Fibroblast of the aortic adventitia (primary cell): Measurements from ENCODE around the gene ABCA3. TPM values are rescaled to one million over a fixed set of nuclear protein-coding genes. Genes with fewer than 3 reads are reported as not detected.

Experiments
- DNase-seq: peaks from one replicate; pipeline ENCODE4 v3.0.0-alpha.2; 2010; ENCODE audit warnings: low read depth
- H3K4me3 ChIP-seq: 2 replicates; pipeline ENCODE4 v1.5.1; 2011; ENCODE audit warnings: low read depth, mild to moderate bottlenecking, control low read depth, low read length, moderate library complexity
- total RNA-seq: library from RNA; depleted of rRNA; stranded (reverse); fragments of >200 nt; gene quantifications from 2 replicates; pipeline ENCODE4 v1.2.3, GENCODE V29; 2012; ENCODE audit warnings: low replicate concordance
- TF ChIP-seq, protein P1 (sequence below): IDR thresholded peaks from 2 replicates; pipeline ENCODE4 v1.5.1; 2011; ENCODE audit warnings: mild to moderate bottlenecking, low read length, control low read depth, inconsistent platforms; ENCODE audit not compliant: insufficient read depth

The ABCA3 gene
- total RNA-seq, 1 donor = 1.8 TPM

DNA sequence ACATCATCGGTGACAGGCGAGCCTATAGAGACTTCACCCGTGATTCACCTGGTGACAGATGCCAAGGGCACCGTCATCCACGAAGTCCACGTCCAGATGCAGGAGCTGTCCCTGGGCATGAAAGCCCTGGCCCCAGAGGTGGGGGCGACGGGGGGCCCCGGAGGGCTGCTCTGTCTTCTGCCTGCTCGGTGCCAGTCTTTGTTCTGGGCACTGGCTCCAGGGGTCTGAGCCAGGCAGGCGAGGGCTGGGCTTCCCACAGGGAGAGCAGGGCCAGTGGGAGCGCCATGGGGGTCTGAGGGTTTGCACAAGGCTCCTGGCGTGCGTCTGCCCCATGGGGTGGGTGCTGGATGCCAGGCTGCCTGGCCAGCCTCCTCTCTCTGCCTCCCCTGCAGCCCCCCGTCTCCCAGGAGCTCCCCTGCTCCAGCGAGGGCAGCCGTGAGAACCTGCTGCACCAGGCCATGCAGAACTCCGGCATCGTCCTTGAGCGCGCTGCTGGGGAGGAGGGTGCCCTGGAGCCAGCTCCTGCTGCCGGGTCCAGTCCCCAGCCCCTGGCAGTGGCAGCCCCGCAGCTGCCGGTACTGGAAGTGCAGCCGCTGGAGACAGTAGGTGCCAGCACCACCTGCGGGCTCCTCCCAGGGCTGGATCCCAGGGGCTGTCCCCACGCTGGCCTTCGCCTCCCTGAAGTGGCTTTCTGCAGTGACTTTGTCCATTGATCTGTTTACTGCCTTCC lies 107.3 kb downstream of the ABCA3 start:
- TF ChIP-seq, protein P1, sequence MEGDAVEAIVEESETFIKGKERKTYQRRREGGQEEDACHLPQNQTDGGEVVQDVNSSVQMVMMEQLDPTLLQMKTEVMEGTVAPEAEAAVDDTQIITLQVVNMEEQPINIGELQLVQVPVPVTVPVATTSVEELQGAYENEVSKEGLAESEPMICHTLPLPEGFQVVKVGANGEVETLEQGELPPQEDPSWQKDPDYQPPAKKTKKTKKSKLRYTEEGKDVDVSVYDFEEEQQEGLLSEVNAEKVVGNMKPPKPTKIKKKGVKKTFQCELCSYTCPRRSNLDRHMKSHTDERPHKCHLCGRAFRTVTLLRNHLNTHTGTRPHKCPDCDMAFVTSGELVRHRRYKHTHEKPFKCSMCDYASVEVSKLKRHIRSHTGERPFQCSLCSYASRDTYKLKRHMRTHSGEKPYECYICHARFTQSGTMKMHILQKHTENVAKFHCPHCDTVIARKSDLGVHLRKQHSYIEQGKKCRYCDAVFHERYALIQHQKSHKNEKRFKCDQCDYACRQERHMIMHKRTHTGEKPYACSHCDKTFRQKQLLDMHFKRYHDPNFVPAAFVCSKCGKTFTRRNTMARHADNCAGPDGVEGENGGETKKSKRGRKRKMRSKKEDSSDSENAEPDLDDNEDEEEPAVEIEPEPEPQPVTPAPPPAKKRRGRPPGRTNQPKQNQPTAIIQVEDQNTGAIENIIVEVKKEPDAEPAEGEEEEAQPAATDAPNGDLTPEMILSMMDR = no peak
- DNase-seq = no peak
- H3K4me3 ChIP-seq = no peak overlapping the region

DNA sequence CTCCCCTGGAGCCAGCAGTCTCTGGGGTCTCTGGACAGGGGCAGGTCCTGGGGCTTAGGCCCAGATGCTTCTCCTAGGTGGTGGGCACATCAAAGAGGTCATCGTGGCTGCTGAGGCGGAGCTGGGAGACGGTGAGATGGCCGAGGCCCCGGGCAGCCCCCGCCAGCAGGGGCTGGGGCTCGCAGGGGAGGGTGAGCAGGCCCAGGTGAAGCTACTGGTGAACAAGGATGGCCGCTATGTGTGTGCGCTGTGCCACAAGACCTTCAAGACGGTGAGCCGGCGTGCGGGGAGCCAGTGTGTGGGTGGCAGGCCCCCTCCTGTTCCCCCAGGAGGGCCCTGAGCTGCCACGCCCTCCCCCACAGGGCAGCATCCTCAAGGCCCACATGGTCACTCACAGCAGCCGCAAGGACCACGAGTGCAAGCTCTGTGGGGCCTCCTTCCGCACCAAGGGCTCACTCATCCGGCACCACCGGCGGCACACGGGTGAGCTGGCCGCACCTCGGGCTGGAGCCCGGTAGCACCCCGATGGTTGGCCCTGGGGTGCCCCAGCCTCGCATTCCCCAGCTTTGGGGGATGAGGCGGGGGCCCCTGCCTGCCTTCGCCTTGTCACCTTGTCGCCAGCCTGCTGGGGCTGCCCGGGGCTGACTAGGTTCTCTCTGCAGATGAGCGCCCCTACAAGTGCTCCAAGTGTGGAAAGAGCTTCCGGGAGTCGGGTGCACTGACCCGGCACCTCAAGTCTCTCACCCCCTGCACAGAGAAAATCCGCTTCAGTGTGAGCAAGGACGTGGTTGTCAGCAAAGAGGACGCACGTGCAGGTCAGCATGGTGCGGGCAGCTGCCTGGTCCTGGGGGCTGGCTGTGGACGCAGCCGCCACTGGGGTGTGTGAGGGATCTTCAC lies 108.2 kb downstream of the ABCA3 start:
- DNase-seq = no peak
- TF ChIP-seq, protein P1 = no peak
- H3K4me3 ChIP-seq = no peak overlapping the region

GRCh38 chr16:2231016-2231931 lies 109.3 kb downstream of the ABCA3 start:
- H3K4me3 ChIP-seq = no peak overlapping the region
- TF ChIP-seq, protein P1 = no peak
- no peak for DNase-seq

DNA sequence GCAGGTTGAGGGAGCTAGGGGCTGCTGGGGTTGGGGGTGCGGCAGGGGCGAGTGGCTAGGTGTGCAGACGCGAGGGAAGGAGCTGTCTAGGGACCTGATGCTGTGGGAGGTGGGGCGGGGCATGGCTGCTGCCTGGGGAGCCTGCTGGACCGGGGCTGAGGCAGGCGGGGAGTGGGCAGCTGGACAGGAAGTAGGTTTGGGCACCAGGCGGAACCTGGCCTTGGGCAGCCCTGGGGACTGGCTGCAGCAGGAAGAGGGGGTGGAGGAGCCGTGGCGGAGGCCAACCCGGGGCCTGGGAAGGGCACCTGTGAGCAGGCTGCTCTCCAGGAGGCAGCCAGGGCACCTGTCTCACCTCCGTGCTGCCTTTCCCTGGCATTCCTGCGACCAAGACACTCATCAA lies 110.2 kb downstream of the ABCA3 start:
- no peak for DNase-seq
- no peak overlapping the region for H3K4me3 ChIP-seq
- TF ChIP-seq, protein P1 = no peak

GRCh38 chr16:2229632-2230250 lies 110.8 kb downstream of the ABCA3 start:
- DNase-seq = no peak
- TF ChIP-seq, protein P1 = no peak
- H3K4me3 ChIP-seq = no peak overlapping the region

DNA sequence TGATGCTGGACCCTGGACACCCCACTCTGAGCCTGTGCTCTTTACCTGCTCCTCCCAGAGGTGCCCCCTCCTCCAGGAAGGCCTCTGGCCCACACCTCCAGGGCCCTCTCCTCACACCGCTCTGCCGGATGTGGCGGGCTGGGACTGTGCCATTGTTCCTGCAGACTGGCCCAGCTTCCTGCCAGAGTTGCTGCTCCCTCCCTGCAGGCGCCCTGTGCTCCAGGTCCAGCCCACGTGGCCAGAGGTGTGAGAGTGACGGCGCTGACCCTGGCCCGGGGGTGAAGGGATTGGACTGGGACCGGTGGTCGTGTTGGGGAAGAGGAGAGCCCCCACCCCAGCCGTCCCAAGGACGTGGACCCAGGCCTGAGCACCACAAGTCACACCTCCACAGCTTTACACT lies 111.4 kb downstream of the ABCA3 start:
- H3K4me3 ChIP-seq = no peak overlapping the region
- no peak for DNase-seq
- TF ChIP-seq, protein P1 = no peak
